ENCODE data around the gene ZYG11B.

- TF ChIP-seq CTCF (IDR thresholded peaks at IDR 0.05; ENCODE audit: low read length) (no peak), EZH2 (optimal IDR thresholded peaks at IDR 0.05; ENCODE audit: low read depth, low read length) (no peak)
Measured at GRCh38 chr1:52681136-52681535, 45.1 kb upstream of the ZYG11B start.
